GM12891 (cell line): ENCODE data around the gene GNB1.

ENCODE experiments used
- PAX5 ChIP-seq: IDR thresholded peaks from 2 replicates; pipeline ENCODE4 v1.6.1; 2011; ENCODE audit warnings: low read length, moderate library complexity, mild to moderate bottlenecking; ENCODE audit not compliant: insufficient read depth, severe bottlenecking
- POLR2A ChIP-seq: IDR thresholded peaks from 2 replicates; pipeline ENCODE4 v1.6.1; 2011; ENCODE audit warnings: low read depth, low read length, control low read depth
- POLR2AphosphoS5 ChIP-seq: IDR thresholded peaks from 2 replicates; pipeline ENCODE4 v1.6.1; 2011; ENCODE audit warnings: low read depth, low read length, control low read depth
- SPI1 ChIP-seq: IDR thresholded peaks from 2 replicates; pipeline ENCODE4 v1.6.1; 2011; ENCODE audit warnings: low read depth, low read length, control low read depth
- TAF1 ChIP-seq: IDR thresholded peaks from 2 replicates; pipeline ENCODE4 v1.6.1; 2011; ENCODE audit warnings: low read depth, low read length, control low read depth

GRCh38 chr1:1911350-1912041 is 20.6 kb upstream of the GNB1 start:
- TF ChIP-seq POLR2A = no peak
- no peak for TF ChIP-seq SPI1
- no peak for TF ChIP-seq POLR2AphosphoS5
- no peak for TF ChIP-seq TAF1
- no peak for TF ChIP-seq PAX5
